Activated T-helper 17 cell treated with anti-CD3 and anti-CD28 coated beads, Interleukin-2, amount 50 U/mL, for 72 hours (primary cell): ENCODE results near the gene REG4. TPM values are rescaled to one million over a fixed set of nuclear protein-coding genes. Genes with fewer than 3 reads are reported as not detected.

Experiments used
- ATAC-seq: fragments of 150-1000 bp; cut with Tn5 transposase; replicated peaks from 2 replicates; pipeline ENCODE4 v1.10.0; 2021; ENCODE audit warnings: mild to moderate bottlenecking, moderate library complexity
- H3K27ac Mint-ChIP-seq: one replicate; pipeline ENCODE4 v1.8.0; 2022; ENCODE audit warnings: mixed read lengths
- H3K27me3 Mint-ChIP-seq: one replicate; pipeline ENCODE4 v1.8.0; 2022; ENCODE audit warnings: mixed read lengths
- H3K36me3 Mint-ChIP-seq: one replicate; pipeline ENCODE4 v1.8.0; 2022; ENCODE audit warnings: low read depth, mild to moderate bottlenecking, mixed read lengths
- H3K4me1 Mint-ChIP-seq: one replicate; pipeline ENCODE4 v1.8.0; 2022; ENCODE audit warnings: mixed read lengths
- H3K4me3 Mint-ChIP-seq: one replicate; pipeline ENCODE4 v1.8.0; 2022; ENCODE audit warnings: mild to moderate bottlenecking, mixed read lengths
- H3K9me3 Mint-ChIP-seq: one replicate; pipeline ENCODE4 v1.8.0; 2022; ENCODE audit warnings: mixed read lengths
- total RNA-seq, 2 donors: library from RNA; stranded (reverse); gene quantifications; one replicate each; pipeline ENCODE4 v1.2.3, GENCODE V29; 2022

Gene REG4
- total RNA-seq, 2 donors from 2014 or later, result 1.4 TPM; not detected in 1

DNA sequence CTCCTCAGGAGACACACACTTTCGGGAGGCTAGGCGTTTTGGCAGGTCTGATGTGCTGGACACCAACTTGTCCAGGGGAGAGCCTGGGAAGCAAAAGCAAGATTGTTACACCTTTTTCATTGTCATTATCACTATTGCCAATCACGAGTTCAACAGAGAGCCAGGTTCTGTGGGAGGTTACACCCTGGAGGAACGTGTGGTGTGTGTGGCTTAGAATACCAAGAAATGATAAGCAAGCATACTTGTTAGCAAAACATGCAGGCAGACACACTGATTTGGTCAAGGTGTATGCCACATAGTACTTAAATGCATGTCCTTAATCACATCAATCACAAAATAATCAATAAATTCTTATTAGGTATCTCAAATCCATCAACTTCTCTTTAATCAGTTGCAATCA, 58.7 kb downstream of the REG4 start:
- Mint-ChIP-seq H3K36me3 (no peaks in the 10 kb centered on the region), H3K4me3 (no peak overlapping the region)

DNA sequence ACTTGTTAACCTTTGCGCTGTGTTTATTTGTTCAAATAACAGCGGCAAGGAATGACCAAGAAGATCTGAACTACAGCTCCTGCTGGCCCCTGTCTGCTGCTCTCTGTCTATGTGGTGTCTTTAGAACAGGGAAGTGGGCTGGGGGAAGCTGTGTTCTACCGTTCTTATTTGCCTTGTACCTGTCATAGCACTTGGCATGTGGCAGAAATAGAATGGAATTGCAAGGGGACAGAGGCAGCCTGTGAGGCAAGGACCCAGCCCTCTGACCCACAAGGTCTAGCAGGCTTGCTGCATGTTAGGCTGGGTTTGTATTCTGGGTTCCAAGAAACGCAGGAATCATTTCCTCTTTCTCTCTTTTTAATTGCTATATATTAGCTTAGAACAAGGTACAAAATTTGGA, 63.2 kb downstream of the REG4 start:
- peaks cover 11% of the 10 kb centered on the region for H3K27me3 Mint-ChIP-seq
- no peak overlapping the region for H3K27ac Mint-ChIP-seq
- H3K9me3 Mint-ChIP-seq, result no peaks in the 10 kb centered on the region
- ATAC-seq, result no peak
- H3K4me1 Mint-ChIP-seq, result no peaks in the 10 kb centered on the region
- H3K4me3 Mint-ChIP-seq, result no peak overlapping the region
- no peaks in the 10 kb centered on the region for H3K36me3 Mint-ChIP-seq

More for the DNA sequence above, 58.7 kb downstream of the REG4 start:
- no peaks in the 10 kb centered on the region for H3K9me3 Mint-ChIP-seq
- no peak for ATAC-seq
- H3K4me1 Mint-ChIP-seq, result no peaks in the 10 kb centered on the region
- peaks cover 27% of the 10 kb centered on the region for H3K27me3 Mint-ChIP-seq
- no peak overlapping the region for H3K27ac Mint-ChIP-seq

DNA sequence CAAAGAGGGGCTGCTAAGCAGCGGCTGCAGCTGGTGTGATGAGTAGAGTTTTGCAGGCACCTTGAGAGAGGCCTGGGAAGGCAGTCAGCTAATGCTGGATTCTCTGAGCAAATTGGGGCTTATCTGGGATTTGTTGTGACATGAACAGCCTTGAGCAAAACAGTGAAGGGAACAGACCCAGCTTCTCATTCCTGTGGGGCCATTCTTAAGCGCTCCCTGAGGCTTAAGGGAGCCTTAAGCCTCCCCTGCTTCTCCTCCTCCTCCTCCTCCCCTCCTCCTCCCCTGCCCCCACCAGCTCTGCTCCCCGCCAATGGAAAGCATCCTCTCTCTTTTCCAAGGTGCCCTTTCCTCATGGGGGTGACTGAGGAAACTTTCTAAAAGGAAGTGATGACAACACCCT, 63.8 kb downstream of the REG4 start:
- H3K4me1 Mint-ChIP-seq, result no peaks in the 10 kb centered on the region
- peaks cover 10% of the 10 kb centered on the region for H3K27me3 Mint-ChIP-seq
- no peak for ATAC-seq
- no peaks in the 10 kb centered on the region for H3K9me3 Mint-ChIP-seq
- H3K36me3 Mint-ChIP-seq, result no peaks in the 10 kb centered on the region
- H3K4me3 Mint-ChIP-seq, result no peak overlapping the region
- H3K27ac Mint-ChIP-seq, result no peak overlapping the region

DNA sequence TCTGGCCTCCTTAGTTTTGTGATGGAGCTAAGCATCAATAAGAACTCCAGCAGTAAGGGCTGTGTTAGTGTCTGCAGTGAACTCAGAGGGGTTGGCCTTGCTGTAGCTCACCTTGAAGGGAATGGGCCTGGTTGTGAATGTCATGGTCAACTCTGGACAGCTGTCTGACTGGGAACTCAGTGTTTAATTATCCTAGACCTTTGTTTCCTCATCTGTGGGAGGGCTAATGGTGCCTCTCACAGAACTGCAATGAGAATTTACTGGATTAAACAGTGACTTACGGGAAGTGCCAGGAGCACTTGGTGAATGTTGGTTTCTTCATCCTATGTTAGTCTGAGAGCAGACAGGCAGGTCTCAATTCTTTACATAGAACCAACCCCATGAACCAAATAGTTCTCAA, 66.2 kb downstream of the REG4 start:
- no peak for ATAC-seq
- no peaks in the 10 kb centered on the region for H3K9me3 Mint-ChIP-seq
- no peak overlapping the region for H3K4me3 Mint-ChIP-seq
- H3K4me1 Mint-ChIP-seq, result no peaks in the 10 kb centered on the region
- no peaks in the 10 kb centered on the region for H3K36me3 Mint-ChIP-seq
- peaks cover 4% of the 10 kb centered on the region for H3K27me3 Mint-ChIP-seq
- H3K27ac Mint-ChIP-seq, result no peak overlapping the region

DNA sequence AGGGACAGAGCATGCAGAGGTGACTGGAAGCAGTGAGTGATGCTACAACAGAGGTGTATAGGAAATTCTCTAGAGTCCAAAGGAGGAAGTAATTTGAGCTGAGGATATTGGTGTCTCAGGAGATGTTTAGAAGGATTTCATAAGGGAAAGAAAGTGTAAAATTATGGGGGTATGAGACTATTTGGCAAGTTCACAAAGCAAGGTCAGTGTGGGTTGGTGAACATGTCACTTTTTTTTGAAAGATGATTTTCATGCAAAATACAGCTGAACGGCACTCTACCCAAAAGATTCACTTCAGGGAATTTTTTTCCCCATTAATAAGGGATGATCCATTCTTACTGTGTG, 66.7 kb downstream of the REG4 start:
- no peak overlapping the region for H3K27ac Mint-ChIP-seq

More for the DNA sequence above, 66.7 kb downstream of the REG4 start:
- H3K4me1 Mint-ChIP-seq, result no peaks in the 10 kb centered on the region
- peaks cover 4% of the 10 kb centered on the region for H3K27me3 Mint-ChIP-seq
- no peak overlapping the region for H3K4me3 Mint-ChIP-seq
- H3K36me3 Mint-ChIP-seq, result no peaks in the 10 kb centered on the region
- ATAC-seq, result no peak
- H3K9me3 Mint-ChIP-seq, result no peaks in the 10 kb centered on the region

Other genes starting within 250 kb of the REG4 start
- gene ZNF697, start 163.2 kb downstream of the REG4 start, total RNA-seq, result under 1 TPM in 1 of 2 donors, not detected in 1; 0.06 TPM
- gene PHGDH, start 99.5 kb downstream of the REG4 start, total RNA-seq, result 10 to 100 TPM; 11.6 to 27.5 TPM
- not detected for gene HMGCS2, start 42.6 kb downstream of the REG4 start, total RNA-seq
- not detected for gene ADAM30, start 85.1 kb upstream of the REG4 start, total RNA-seq